Thyroid gland (tissue), 4 donors: ENCODE measurements around the gene CPSF3. TPM values are rescaled to one million over a fixed set of nuclear protein-coding genes. Genes with fewer than 3 reads are reported as not detected.
A peak's percentile ranks its signal among the peaks of the same experiment; 100 is the strongest.

ENCODE experiments used
- DNase-seq, 2 donors: peaks; one replicate each; pipeline ENCODE4 v3.0.0-alpha.2; 2019
- H3K27ac ChIP-seq, 3 donors: fragments of 200-600 bp; sonication (generic); 1 replicate in 2 of 3; 2 replicates in 1 of 3; pipeline ENCODE4 v1.5.1; 2016 to 2019; ENCODE audit warnings: mild to moderate bottlenecking in 1 of 3, moderate library complexity in 1 of 3
- H3K27me3 ChIP-seq: fragments of 200-600 bp; sonication (generic); one replicate; pipeline ENCODE4 v1.5.1; 2019
- H3K36me3 ChIP-seq, 2 donors: fragments of 200-600 bp; sonication (generic); one replicate each; pipeline ENCODE4 v1.5.1; 2016 to 2019
- H3K4me1 ChIP-seq, 2 donors: fragments of 200-600 bp; sonication (generic); one replicate each; pipeline ENCODE4 v1.5.1; 2017 to 2019
- H3K4me3 ChIP-seq, 3 donors: fragments of 200-600 bp; sonication (generic); replicated peaks in 1 of 3; 1 replicate in 2 of 3; 2 replicates in 1 of 3; pipeline ENCODE4 v1.5.1; 2016; ENCODE audit warnings: mild to moderate bottlenecking in 1 of 3
- H3K9me3 ChIP-seq: fragments of 200-600 bp; sonication (generic); one replicate; pipeline ENCODE4 v1.5.1; 2017
- CTCF ChIP-seq, 6 experiments: fragments of 200-600 bp in 3 of 6; fragments of 450-650 bp in 3 of 6; sonication (generic) in 3 of 6; IDR thresholded peaks; one replicate each; pipeline ENCODE4 v1.5.1; 2016 to 2019; ENCODE audit warnings: antibody characterized with exemption in 6 of 6, mild to moderate bottlenecking in 2 of 6, inconsistent platforms in 1 of 6, moderate library complexity in 1 of 6
- POLR2A ChIP-seq, 2 donors: fragments of 450-650 bp; IDR thresholded peaks; one replicate each; pipeline ENCODE4 v1.6.1; 2017; ENCODE audit warnings: antibody characterized with exemption in 2 of 2, mild to moderate bottlenecking in 2 of 2, moderate library complexity in 1 of 2
- WGBS, 2 donors: methylation state at CpG; one replicate each; pipeline ENCODE4 v1.1.5; 2017; 5-methylcytosine and 5-hydroxymethylcytosine counted together
- intact Hi-C: fragments of 100-400 bp; cut with DNase I; formaldehyde crosslinking; loops from one replicate; pipeline ENCODE4 v1.15.1; 2023
- total RNA-seq, 4 donors: library from RNA; depleted of rRNA; stranded (reverse); fragments of >200 nt; gene quantifications; one replicate each; pipeline ENCODE4 v1.2.3, GENCODE V29; 2016

Gene CPSF3
- total RNA-seq, 4 donors from 2014 or later, result 21.7 to 33.6 (median 29.1) TPM

GRCh38 chr2:9401059-9401547 is 22.4 kb upstream of the CPSF3 start:
- TF ChIP-seq CTCF (IDR thresholded peaks at IDR 0.05) (no peak), POLR2A (IDR thresholded peaks at IDR 0.05) (no peak)
- H3K9me3 ChIP-seq, result no peaks in the 10 kb centered on the region
- WGBS, 2 donors, result 89 to 94% methylated on average over 10 to 12 of the region's 12 CpGs
- H3K4me1 ChIP-seq, result peaks cover 16 to 25% of the 10 kb centered on the region in 2 donors
- no peak overlapping the region for H3K27ac ChIP-seq
- H3K4me3 ChIP-seq, result no peak overlapping the region
- DNase-seq, result no peak
- no peaks in the 10 kb centered on the region for H3K27me3 ChIP-seq
- H3K36me3 ChIP-seq, result peaks cover 6 to 13% of the 10 kb centered on the region in 2 donors
- intact Hi-C loops, result no loop called here

- TF ChIP-seq POLR2A (IDR thresholded peaks at IDR 0.05), result no peak
- TF ChIP-seq CTCF (IDR thresholded peaks at IDR 0.05), result no peak
- DNase-seq, result no peak
- H3K27ac ChIP-seq, result peak overlapping the region in 1 of 3 donors; percentile 22
- H3K36me3 ChIP-seq, result peaks cover 6 to 13% of the 10 kb centered on the region in 2 donors
- no peak overlapping the region for H3K4me3 ChIP-seq
- WGBS, 2 donors, result 95 to 97% methylated on average over 19 of the region's 19 CpGs
- H3K27me3 ChIP-seq, result no peaks in the 10 kb centered on the region
- no peaks in the 10 kb centered on the region for H3K9me3 ChIP-seq
- intact Hi-C loops, result no loop called here
- H3K4me1 ChIP-seq, result peaks cover 16 to 25% of the 10 kb centered on the region in 2 donors
Measured at GRCh38 chr2:9401646-9402371, 21.6 kb upstream of the CPSF3 start.

- Histone ChIP-seq H3K27me3 (no peaks in the 10 kb centered on the region), H3K9me3 (no peaks in the 10 kb centered on the region), H3K4me1 (peaks cover 16 to 25% of the 10 kb centered on the region in 2 donors), H3K36me3 (peaks cover 6 to 13% of the 10 kb centered on the region in 2 donors), H3K4me3 (no peak overlapping the region), H3K27ac (peak overlapping the region in 2 of 3 donors; percentile 4 to 22)
- DNase-seq, result no peak
- TF ChIP-seq POLR2A (IDR thresholded peaks at IDR 0.05) (no peak), CTCF (IDR thresholded peaks at IDR 0.05) (no peak)
- intact Hi-C loops, result no loop called here
- WGBS, 2 donors, result 64 to 66% methylated on average over 2 of the region's 2 CpGs
Measured at GRCh38 chr2:9403924-9404323, 19.5 kb upstream of the CPSF3 start.

GRCh38 chr2:9404451-9404850 is 19.0 kb upstream of the CPSF3 start:
- DNase-seq, result no peak
- H3K27me3 ChIP-seq, result no peaks in the 10 kb centered on the region
- 67 to 72% methylated on average over 4 of the region's 4 CpGs for WGBS, 2 donors
- peaks cover 6 to 13% of the 10 kb centered on the region in 2 donors for H3K36me3 ChIP-seq
- H3K9me3 ChIP-seq, result no peaks in the 10 kb centered on the region
- H3K4me3 ChIP-seq, result no peak overlapping the region
- intact Hi-C loops, result no loop called here
- TF ChIP-seq POLR2A (IDR thresholded peaks at IDR 0.05) (no peak), CTCF (IDR thresholded peaks at IDR 0.05) (no peak)
- peaks cover 16 to 22% of the 10 kb centered on the region in 2 donors for H3K4me1 ChIP-seq
- H3K27ac ChIP-seq, result no peak overlapping the region

GRCh38 chr2:9405636-9406035 is 17.8 kb upstream of the CPSF3 start:
- TF ChIP-seq POLR2A (IDR thresholded peaks at IDR 0.05) (no peak), CTCF (IDR thresholded peaks at IDR 0.05) (no peak)
- intact Hi-C loops, result no loop called here
- no peak overlapping the region for H3K4me3 ChIP-seq
- H3K27ac ChIP-seq, result no peak overlapping the region
- 92 to 99% methylated on average over 2 of the region's 2 CpGs for WGBS, 2 donors
- H3K9me3 ChIP-seq, result no peaks in the 10 kb centered on the region
- H3K4me1 ChIP-seq, result peaks cover 16 to 17% of the 10 kb centered on the region in 2 donors
- peaks cover 6 to 12% of the 10 kb centered on the region in 2 donors for H3K36me3 ChIP-seq
- no peak for DNase-seq
- no peaks in the 10 kb centered on the region for H3K27me3 ChIP-seq
